HEK293 (cell line): ENCODE measurements around the gene DLX2.

Source experiments
- BCL11A ChIP-seq: fragments of 450-650 bp; formaldehyde crosslinking; IDR thresholded peaks from 2 replicates; pipeline ENCODE4 v1.5.1; 2016; ENCODE audit warnings: low read depth, missing biosample characterization, missing genetic modification characterization
- KLF10 ChIP-seq: fragments of 450-650 bp; IDR thresholded peaks from 2 replicates; pipeline ENCODE4 v1.5.1; 2018; ENCODE audit warnings: missing biosample characterization, mild to moderate bottlenecking, missing genetic modification characterization
- RBAK ChIP-seq: fragments of 450-650 bp; formaldehyde crosslinking; IDR thresholded peaks from 2 replicates; pipeline ENCODE4 v1.5.1; 2016; ENCODE audit warnings: missing biosample characterization, missing genetic modification characterization
- REPIN1 ChIP-seq: fragments of 450-650 bp; formaldehyde crosslinking; IDR thresholded peaks from 2 replicates; pipeline ENCODE4 v1.5.1; 2017; ENCODE audit warnings: missing biosample characterization, missing genetic modification characterization, low read depth
- SP2 ChIP-seq: fragments of 450-650 bp; formaldehyde crosslinking; IDR thresholded peaks from 2 replicates; pipeline ENCODE4 v1.5.1; 2016; ENCODE audit warnings: missing biosample characterization, missing genetic modification characterization
- YY2 ChIP-seq: fragments of 450-650 bp; formaldehyde crosslinking; IDR thresholded peaks from 2 replicates; pipeline ENCODE4 v1.5.1; 2016; ENCODE audit warnings: missing biosample characterization, missing genetic modification characterization
- ZBTB17 ChIP-seq: fragments of 450-650 bp; formaldehyde crosslinking; IDR thresholded peaks from 2 replicates; pipeline ENCODE4 v1.5.1; 2016; ENCODE audit warnings: missing biosample characterization, missing genetic modification characterization
- ZBTB44 ChIP-seq: fragments of 450-650 bp; IDR thresholded peaks from 2 replicates; pipeline ENCODE4 v1.5.1; 2018; ENCODE audit warnings: missing biosample characterization, mild to moderate bottlenecking, missing genetic modification characterization
- ZNF121 ChIP-seq: fragments of 450-650 bp; formaldehyde crosslinking; IDR thresholded peaks from 2 replicates; pipeline ENCODE4 v1.5.1; 2016; ENCODE audit warnings: missing biosample characterization, missing genetic modification characterization
- ZNF138 ChIP-seq: fragments of 450-650 bp; formaldehyde crosslinking; IDR thresholded peaks from 2 replicates; pipeline ENCODE4 v1.5.1; 2016; ENCODE audit warnings: missing biosample characterization, missing genetic modification characterization, borderline replicate concordance
- ZNF239 ChIP-seq: fragments of 450-650 bp; formaldehyde crosslinking; IDR thresholded peaks from 2 replicates; pipeline ENCODE4 v1.5.1; 2016; ENCODE audit warnings: missing biosample characterization, missing genetic modification characterization
- ZNF26 ChIP-seq: fragments of 450-650 bp; formaldehyde crosslinking; IDR thresholded peaks from 2 replicates; pipeline ENCODE4 v1.5.1; 2016; ENCODE audit warnings: missing biosample characterization, missing genetic modification characterization
- ZNF433 ChIP-seq: fragments of 450-650 bp; formaldehyde crosslinking; IDR thresholded peaks from 2 replicates; pipeline ENCODE4 v1.5.1; 2016; ENCODE audit warnings: missing biosample characterization, missing genetic modification characterization, low read depth
- ZNF621 ChIP-seq: fragments of 450-650 bp; formaldehyde crosslinking; IDR thresholded peaks from 2 replicates; pipeline ENCODE4 v1.5.1; 2017; ENCODE audit warnings: missing biosample characterization, missing genetic modification characterization
- ZNF623 ChIP-seq: fragments of 450-650 bp; formaldehyde crosslinking; IDR thresholded peaks from 2 replicates; pipeline ENCODE4 v1.5.1; 2016; ENCODE audit warnings: missing biosample characterization, missing genetic modification characterization
- ZNF629 ChIP-seq: fragments of 450-650 bp; formaldehyde crosslinking; IDR thresholded peaks from 2 replicates; pipeline ENCODE4 v1.5.1; 2017; ENCODE audit warnings: missing biosample characterization, missing genetic modification characterization
- ZNF677 ChIP-seq: fragments of 450-650 bp; IDR thresholded peaks from 2 replicates; pipeline ENCODE4 v1.5.0; 2018; ENCODE audit warnings: missing biosample characterization, mild to moderate bottlenecking, missing genetic modification characterization, moderate library complexity
- ZNF704 ChIP-seq: fragments of 450-650 bp; formaldehyde crosslinking; IDR thresholded peaks from 2 replicates; pipeline ENCODE4 v1.5.1; 2016; ENCODE audit warnings: missing biosample characterization, missing genetic modification characterization
- ZNF776 ChIP-seq: fragments of 450-650 bp; formaldehyde crosslinking; IDR thresholded peaks from 2 replicates; pipeline ENCODE4 v1.5.0; 2017; ENCODE audit warnings: missing biosample characterization, missing genetic modification characterization, borderline replicate concordance
- ZNF830 ChIP-seq: fragments of 450-650 bp; IDR thresholded peaks from 2 replicates; pipeline ENCODE4 v1.5.0; 2018; ENCODE audit warnings: missing biosample characterization, missing genetic modification characterization, low read depth, mild to moderate bottlenecking, moderate library complexity
- TF ChIP-seq, protein P1 (sequence below): fragments of 450-650 bp; formaldehyde crosslinking; IDR thresholded peaks from 2 replicates; pipeline ENCODE4 v1.5.1; 2016; ENCODE audit warnings: missing biosample characterization, missing genetic modification characterization
- TF ChIP-seq, protein P2 (sequence below): fragments of 450-650 bp; formaldehyde crosslinking; IDR thresholded peaks from 2 replicates; pipeline ENCODE4 v1.5.1; 2016; ENCODE audit warnings: missing biosample characterization, missing genetic modification characterization
- TF ChIP-seq, protein P3 (sequence below): fragments of 450-650 bp; IDR thresholded peaks from 2 replicates; pipeline ENCODE4 v1.5.1; 2018; ENCODE audit warnings: missing biosample characterization, missing genetic modification characterization
- TF ChIP-seq, protein P4 (sequence below): fragments of 450-650 bp; formaldehyde crosslinking; IDR thresholded peaks from 2 replicates; pipeline ENCODE4 v1.5.0; 2017; ENCODE audit warnings: missing biosample characterization, missing genetic modification characterization, borderline replicate concordance

The DLX2 gene

DNA sequence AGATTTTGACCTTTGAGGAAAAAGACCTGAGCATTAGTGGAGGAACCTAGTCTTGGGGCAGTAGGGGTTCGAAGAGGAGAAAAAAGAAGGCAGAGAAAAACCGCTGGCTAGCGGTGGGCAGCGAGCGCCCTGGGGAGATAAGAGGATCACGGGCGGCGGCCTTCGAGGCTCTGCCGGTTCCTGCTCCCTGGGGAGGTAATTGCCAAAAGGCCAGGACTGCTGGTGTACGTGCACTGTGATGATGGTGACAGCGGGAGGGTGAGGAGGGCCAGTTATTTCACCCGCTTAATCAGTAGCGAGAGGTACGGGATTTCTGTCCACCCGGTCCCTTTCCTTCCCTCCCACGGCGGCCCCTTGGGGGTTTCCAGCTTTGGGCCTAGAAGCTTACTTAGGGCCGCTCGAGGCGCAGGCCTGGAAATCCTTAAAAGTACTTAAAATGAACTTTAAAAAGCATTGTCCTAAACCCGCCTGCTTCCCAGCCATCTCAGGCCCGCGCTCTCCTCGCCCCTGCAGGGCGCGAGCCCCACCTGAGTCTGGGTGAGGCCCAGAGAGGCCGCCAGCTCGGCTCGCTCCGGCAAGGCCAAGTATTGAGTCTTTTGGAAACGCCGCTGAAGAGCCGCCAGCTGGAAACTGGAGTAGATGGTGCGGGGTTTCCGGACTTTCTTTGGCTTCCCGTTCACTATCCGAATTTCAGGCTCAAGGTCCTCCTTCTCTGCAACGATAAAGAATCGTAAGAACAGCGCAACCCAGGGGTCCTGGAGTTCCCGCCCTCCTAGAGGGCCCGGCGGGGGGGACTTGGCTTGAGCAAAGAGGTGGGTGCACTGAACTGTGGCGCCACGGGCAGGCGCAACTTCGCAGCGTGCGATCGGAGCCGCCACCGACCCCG is 1.5 kb downstream of the DLX2 start (continued):
- TF ChIP-seq, protein P1, sequence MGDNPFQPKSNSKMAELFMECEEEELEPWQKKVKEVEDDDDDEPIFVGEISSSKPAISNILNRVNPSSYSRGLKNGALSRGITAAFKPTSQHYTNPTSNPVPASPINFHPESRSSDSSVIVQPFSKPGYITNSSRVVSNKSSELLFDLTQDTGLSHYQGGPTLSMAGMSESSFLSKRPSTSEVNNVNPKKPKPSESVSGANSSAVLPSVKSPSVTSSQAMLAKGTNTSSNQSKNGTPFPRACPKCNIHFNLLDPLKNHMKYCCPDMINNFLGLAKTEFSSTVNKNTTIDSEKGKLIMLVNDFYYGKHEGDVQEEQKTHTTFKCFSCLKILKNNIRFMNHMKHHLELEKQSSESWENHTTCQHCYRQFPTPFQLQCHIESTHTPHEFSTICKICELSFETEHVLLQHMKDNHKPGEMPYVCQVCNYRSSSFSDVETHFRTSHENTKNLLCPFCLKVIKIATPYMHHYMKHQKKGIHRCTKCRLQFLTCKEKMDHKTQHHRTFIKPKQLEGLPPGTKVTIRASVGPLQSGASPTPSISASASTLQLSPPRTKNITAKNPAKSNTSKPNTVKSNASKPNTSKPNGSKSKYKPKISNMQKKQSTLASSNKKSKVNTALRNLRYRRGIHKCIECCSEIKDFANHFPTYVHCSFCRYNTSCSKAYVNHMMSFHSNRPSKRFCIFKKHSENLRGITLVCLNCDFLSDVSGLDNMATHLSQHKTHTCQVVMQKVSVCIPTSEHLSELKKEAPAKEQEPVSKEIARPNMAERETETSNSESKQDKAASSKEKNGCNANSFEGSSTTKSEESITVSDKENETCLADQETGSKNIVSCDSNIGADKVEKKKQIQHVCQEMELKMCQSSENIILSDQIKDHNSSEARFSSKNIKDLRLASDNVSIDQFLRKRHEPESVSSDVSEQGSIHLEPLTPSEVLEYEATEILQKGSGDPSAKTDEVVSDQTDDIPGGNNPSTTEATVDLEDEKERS (tag by site-specific recombination) = no peak
- TF ChIP-seq ZNF623 (tag by site-specific recombination) (no peak), ZNF629 (tag by site-specific recombination) (no peak), SP2 (tag by site-specific recombination) (peak; percentile 51; the same call in 1 of the 2 replicates), ZNF26 (tag by site-specific recombination) (no peak), REPIN1 (no peak), ZNF830 (tag by site-specific recombination) (no peak), YY2 (tag by site-specific recombination) (no peak), ZBTB44 (tag by site-specific recombination) (no peak), ZNF138 (no peak), BCL11A (no peak), ZNF776 (tag by site-specific recombination) (no peak), KLF10 (tag by site-specific recombination) (no peak), ZNF239 (tag by site-specific recombination) (no peak), ZNF621 (tag by site-specific recombination) (no peak), ZNF121 (tag by site-specific recombination) (no peak), RBAK (tag by site-specific recombination) (no peak), ZBTB17 (tag by site-specific recombination) (no peak), ZNF433 (tag by site-specific recombination) (no peak), ZNF677 (no peak), ZNF704 (tag by site-specific recombination) (no peak)
- TF ChIP-seq, protein P2, sequence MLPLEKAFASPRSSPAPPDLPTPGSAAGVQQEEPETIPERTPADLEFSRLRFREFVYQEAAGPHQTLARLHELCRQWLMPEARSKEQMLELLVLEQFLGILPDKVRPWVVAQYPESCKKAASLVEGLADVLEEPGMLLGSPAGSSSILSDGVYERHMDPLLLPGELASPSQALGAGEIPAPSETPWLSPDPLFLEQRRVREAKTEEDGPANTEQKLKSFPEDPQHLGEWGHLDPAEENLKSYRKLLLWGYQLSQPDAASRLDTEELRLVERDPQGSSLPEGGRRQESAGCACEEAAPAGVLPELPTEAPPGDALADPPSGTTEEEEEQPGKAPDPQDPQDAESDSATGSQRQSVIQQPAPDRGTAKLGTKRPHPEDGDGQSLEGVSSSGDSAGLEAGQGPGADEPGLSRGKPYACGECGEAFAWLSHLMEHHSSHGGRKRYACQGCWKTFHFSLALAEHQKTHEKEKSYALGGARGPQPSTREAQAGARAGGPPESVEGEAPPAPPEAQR = no peak
- TF ChIP-seq, protein P3, sequence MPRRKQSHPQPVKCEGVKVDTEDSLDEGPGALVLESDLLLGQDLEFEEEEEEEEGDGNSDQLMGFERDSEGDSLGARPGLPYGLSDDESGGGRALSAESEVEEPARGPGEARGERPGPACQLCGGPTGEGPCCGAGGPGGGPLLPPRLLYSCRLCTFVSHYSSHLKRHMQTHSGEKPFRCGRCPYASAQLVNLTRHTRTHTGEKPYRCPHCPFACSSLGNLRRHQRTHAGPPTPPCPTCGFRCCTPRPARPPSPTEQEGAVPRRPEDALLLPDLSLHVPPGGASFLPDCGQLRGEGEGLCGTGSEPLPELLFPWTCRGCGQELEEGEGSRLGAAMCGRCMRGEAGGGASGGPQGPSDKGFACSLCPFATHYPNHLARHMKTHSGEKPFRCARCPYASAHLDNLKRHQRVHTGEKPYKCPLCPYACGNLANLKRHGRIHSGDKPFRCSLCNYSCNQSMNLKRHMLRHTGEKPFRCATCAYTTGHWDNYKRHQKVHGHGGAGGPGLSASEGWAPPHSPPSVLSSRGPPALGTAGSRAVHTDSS (tag by site-specific recombination) = peak; percentile 15; the same call in 1 of the 2 replicates
- TF ChIP-seq, protein P4, sequence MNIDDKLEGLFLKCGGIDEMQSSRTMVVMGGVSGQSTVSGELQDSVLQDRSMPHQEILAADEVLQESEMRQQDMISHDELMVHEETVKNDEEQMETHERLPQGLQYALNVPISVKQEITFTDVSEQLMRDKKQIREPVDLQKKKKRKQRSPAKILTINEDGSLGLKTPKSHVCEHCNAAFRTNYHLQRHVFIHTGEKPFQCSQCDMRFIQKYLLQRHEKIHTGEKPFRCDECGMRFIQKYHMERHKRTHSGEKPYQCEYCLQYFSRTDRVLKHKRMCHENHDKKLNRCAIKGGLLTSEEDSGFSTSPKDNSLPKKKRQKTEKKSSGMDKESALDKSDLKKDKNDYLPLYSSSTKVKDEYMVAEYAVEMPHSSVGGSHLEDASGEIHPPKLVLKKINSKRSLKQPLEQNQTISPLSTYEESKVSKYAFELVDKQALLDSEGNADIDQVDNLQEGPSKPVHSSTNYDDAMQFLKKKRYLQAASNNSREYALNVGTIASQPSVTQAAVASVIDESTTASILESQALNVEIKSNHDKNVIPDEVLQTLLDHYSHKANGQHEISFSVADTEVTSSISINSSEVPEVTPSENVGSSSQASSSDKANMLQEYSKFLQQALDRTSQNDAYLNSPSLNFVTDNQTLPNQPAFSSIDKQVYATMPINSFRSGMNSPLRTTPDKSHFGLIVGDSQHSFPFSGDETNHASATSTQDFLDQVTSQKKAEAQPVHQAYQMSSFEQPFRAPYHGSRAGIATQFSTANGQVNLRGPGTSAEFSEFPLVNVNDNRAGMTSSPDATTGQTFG (tag by site-specific recombination) = no peak
